ENCODE results near the gene MAMSTR.
"Not testable (repeated sequence)": the region's sequence is repeated elsewhere in the genome, so short reads cannot be mapped to it uniquely, and the experiment has no call there.

MAMSTR gene

GRCh38 chr19:48719263-48720171 is at the start of gene MAMSTR:
Gene MAMSTR (minus strand): TSS chr19:48719725. CDS start chr19:48719031, 694 bp downstream.
- DNase-seq, result no peak

DNA sequence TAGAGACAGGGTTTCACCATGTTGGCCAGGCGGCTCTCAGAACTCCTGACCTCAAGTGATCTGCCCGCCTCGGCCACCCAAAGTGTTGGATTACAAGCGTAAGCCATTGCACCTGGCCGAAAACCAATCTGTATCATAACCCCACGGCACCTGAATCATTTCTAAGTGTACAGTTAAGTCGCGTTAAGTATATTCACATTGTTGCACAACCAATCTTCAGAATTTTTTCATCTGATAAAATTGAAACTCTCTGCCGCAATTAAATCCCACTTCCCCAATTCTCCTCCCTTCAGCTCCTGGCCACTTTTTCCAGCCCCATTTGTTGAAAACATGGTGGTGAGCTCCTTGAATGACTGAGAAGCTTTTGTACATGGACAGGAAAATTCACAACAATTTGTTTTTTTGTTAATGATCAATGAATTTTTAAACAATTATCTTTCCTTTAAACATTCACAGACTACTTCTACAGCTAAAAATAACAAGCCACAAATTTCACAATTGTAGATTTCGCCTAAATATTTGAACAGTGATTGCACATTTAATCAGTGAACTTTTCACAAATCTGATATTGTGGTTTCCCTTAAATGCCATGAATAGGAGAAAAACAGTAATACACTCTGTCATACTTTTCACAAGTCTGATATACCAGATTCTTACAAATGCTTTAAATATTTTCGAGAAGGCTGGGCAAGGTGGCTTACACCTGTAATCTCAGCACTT is 49.6 kb upstream of the MAMSTR start:
- DNase-seq, result no peak

DNA sequence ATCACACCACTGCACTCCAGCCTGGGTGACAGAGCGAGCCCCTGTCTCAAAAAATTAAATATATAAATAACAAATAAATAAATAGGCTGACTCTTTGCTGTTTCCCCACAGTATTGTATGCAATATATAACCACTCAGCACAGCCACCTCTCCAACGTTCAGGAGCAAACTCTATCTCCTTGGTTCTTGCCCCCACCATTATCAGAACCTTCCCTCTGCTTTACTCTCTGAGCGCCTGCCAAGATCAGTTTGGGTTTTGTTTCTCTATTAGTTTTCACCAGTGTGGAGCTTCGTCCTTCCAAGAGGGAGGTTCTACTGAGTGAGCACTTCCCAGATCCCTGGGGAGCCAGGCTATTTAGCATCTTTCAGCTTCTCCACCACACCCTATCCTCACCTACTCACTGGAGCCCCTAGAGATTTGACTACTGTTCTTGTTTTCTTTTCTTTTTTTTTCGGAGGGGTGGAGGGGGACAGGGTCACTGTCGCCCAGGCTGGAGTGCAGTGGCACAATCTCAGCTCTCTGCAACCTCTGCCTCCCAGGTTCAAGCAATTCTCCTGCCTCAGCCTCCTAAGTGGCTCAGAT is 48.7 kb upstream of the MAMSTR start:
- not testable (repeated sequence) for DNase-seq

- not testable (repeated sequence) for DNase-seq
These were observed 46.3 kb upstream of the MAMSTR start for GRCh38 chr19:48765816-48766215.

- DNase-seq, result no peak
These were observed 41.1 kb upstream of the MAMSTR start for GRCh38 chr19:48760504-48761205.

- no peak for DNase-seq
These were observed 38.2 kb upstream of the MAMSTR start for GRCh38 chr19:48757741-48758144.

DNA sequence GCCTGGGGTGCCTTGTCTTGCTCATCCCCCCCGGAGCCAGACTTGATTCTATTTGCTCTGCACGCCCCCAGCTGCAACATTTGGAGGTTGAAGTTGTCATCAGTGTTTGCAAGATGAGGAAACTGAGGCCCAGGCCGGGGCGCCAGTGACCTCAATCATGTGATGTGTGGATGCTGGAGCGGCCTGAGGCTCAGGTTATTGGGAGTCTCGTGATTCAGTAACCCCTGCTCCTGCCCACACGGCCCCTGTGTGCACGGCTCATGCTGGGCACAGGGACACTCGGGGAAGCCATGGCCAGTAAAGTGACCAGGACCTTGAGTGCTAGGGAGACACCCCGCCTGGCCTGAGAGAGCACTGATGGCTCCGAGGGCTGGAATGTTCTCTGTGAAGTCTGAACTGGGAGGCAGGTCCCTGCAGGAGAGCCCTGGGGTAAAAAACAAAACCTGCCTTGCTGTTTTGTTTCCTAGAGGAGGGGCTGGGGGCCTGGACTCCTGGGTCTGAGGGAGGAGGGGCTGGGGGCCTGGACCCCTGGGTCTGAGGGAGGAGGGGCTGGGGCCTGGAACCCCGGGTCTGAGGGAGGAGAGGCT is 37.7 kb upstream of the MAMSTR start:
- no peak for DNase-seq

DNA sequence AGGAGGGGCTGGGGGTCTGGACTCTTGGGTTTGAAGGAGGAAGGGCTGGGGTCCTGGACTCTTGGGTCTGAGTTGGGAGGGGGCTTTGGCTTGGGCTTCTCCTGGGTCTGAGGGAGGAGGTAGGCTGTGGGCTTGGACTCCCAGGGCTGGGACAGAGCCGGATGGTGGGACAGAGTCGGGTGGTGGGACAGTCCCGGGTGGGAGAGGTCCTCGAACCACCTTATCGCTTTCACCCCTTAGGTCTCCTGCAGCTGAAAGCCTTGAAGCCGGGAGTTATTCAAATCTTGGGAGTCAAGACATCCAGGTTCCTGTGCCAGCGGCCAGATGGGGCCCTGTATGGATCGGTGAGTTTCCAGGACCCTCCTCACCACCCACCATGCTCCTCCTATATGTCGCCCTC is 37.2 kb upstream of the MAMSTR start:
- no peak for DNase-seq

DNA sequence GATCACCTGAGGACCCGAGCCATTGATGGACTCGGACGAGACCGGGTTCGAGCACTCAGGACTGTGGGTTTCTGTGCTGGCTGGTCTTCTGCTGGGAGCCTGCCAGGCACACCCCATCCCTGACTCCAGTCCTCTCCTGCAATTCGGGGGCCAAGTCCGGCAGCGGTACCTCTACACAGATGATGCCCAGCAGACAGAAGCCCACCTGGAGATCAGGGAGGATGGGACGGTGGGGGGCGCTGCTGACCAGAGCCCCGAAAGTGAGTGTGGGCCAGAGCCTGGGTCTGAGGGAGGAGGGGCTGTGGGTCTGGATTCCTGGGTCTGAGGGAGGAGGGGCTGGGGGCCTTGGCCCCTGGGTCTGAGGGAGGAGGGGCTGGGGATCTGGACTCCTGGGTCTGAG is 36.7 kb upstream of the MAMSTR start:
- DNase-seq, result no peak

DNA sequence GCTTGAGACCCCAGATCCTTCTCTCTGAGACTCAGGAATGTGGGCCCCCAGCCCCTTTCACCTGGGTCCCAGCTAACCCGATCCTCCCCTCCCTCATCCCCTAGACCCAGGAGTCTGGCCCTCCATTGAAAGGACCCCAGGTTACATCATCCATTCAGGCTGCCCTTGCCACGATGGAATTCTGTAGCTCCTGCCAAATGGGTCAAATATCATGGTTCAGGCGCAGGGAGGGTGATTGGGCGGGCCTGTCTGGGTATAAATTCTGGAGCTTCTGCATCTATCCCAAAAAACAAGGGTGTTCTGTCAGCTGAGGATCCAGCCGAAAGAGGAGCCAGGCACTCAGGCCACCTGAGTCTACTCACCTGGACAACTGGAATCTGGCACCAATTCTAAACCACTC is 36.3 kb upstream of the MAMSTR start:
- DNase-seq, result no peak

DNA sequence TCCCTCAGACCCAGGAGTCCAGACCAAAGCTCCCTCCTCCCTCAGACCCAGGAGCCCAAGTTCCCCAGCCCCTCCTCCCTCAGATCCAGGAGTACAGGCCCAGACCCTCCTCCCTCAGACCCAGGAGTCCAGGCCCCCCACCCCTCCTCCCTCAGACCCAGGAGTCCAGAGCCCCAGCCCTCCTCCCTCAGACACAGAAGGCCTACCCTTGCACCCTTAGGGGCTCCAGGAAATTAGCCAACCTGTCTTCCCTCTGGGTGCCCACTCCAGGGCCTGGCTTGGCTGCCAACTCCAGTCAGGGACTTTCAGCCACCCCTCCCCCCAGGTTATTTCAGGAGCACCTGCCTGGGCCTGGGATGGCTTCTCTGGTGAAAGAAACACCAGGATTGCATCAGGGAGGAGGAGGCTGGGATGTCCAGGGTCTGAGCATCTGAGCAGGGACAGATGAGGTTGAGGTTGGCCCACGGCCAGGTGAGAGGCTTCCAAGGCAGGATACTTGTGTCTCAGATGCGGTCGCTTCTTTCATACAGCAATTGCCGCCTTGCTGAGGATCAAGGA is 35.6 kb upstream of the MAMSTR start, which contains the start of gene FGF21:
Gene FGF21, plus strand, starts transcription at position 441 of the 558 bp plus-strand sequence. CDS start 713 bp downstream, outside the sequence.
- no peak for DNase-seq

DNA sequence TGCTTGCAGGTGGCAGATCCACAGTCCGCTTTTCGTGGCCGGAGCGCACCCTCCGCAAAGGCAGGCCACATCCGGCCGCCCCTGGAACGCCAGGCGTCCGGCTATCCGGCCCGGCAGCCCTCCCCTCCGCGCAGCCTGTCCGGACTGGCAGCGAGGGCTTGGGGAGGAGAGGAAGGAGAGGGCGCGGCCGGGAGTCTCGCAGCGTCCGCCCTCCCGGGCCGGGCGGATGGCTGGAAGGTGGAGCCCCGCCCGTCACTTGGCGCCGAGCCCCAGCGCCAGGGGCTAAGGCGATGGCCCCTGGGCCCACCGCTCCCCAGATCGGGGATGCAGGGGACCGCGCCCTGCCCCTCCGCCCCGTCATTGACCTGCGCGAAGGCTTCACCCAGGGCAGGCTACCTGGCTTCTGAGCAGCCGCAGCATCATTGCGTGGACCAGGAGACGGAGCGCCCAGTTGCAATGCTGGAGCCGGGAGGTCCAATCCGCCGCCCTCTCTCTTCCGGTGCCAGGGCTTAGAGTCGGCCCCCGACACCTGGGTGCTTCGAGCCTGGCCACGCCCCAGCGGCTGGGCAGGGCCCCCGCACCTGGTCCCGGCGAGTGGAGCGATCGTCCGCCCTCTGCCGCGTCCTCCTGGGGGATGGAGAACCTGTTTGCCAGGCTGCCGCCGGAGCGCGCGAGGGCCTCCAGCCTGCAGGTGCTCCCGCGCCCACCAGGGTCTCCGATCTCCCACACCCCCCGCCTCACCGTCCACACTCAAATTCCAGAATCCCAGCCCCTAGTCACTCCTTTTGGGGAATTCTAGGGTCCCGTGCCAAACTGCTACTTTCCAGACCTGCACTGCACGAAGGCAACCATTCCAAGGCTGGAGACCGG is 33.2 kb upstream of the MAMSTR start, which contains the start of gene FUT1:
Gene FUT1, minus strand, starts transcription at position 146 of the 870 bp plus-strand sequence. CDS start 1,360 bp downstream, outside the sequence.
- peak; percentile 21 to 36 for DNase-seq

DNA sequence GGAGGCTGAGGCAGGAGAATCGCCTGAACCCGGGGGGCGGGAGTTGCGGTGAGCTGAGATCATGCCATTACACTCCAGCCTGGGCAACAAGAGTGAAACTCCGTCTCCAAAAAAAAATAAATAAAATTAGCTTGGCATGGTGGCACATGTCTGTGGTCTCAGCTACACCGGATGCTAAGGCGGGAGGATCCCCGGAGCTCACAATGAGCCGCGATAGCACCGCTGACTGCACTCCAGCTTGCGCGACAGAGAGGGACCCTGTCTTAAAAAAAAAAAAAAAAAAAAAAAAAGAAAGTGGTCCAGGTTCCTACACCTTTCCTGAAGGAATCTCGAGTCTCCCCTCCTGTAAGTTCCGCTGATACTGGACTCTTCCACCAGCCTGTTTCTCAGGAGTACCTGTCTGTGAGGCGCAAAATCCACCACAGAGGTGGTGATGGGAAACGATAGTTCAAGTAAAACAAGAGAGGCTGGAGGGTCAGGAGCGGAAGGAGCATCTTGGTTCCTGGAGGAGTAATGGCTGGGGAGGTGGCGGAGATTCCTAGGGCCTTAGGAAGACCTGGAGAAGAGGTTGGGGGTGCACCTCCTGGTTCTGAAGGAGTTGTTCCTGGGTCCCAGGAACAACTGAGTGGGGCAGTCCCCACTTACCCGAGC is 32.4 kb upstream of the MAMSTR start:
- no peak for DNase-seq

DNA sequence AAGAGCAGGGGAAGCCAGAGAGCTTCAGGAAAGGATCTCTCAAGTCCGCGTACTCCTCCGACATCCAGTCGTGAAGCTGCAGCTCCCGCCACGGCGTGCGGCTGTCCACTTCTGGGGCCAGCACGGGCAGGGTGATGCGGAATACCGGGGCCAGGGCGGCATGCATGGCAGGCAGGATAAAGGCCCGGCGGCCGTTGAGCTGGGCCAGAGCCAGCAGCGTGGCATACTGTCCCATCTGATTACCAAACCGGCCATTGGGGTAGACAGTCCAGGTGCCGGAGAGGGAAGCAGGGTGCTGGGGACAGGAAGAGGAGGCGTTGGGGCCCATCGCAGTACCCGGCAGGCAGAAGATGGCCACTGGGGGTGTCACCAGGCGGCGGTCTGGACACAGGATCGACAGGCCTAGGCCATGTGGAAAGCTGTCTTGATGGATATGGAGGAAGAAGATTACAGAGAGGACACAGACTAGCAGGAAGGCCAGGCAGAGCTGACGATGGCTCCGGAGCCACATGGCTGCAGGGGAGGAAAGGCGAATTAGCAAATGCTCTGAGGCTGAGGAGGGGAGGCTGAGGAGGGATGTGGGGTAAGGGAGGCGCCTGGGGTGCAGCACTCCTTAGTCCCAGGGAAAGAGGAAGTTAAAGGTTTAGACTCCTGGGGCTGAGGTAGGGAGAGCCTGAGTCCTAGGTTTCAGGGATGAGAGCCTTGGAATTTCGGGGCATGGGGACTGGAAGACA is 31.4 kb upstream of the MAMSTR start:
- DNase-seq, result no peak

DNA sequence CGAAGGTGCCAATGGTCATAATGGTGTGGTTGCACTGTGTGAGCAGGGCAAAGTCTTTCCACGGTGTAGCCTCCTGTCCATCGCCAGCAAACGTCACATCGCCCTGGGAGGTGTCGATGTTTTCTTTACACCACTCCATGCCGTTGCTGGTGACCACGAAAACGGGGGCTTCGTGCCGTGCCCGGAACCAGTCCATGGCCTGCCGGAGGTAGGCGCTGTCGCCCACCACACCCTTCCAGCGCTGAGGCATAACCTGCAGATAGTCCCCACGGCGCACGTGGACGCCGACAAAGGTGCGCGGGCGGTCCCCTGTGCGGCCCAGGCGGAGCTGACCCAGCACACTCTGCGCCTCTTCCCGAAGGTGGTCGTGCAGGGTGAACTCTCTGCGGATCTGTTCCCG is 30.8 kb upstream of the MAMSTR start:
- no peak for DNase-seq

DNA sequence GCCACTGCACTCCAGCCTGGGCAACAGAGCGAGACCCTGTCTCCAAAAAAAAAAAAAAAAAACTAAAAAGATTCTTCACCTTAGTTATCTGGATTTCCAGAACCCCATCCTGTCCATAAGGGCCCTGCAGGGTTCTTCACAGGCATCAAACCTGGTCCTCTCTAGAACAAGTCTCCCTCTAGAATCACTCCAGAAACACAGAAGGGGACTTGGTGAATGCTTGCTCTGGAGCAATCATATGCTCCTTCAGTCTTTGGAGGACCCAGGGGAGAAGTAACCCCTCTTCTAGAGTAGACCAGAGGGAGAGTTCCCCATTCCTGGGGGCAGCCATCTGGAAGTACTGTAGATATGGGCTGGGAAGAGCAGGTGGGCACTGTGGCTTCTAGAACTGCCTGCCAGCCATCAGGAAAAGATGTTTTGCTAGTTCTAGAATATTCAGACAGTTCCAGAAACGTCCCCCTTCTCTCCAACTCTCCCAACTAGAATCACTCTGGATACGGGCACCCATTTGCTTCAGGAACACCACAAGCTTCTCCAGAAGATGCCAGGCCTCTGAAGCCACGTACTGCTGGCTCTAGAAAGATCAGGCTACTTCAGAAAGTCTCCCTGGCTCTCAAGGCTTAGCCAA is 30.2 kb upstream of the MAMSTR start:
- DNase-seq, result no peak

GRCh38 chr19:48746738-48747575 is 27.4 kb upstream of the MAMSTR start, which contains the start of gene IZUMO1:
Gene IZUMO1 (minus strand): TSS chr19:48746909. CDS start chr19:48745859, 1,050 bp downstream.
- peak; percentile 61 for DNase-seq

- DNase-seq, result no peak
These were observed 26.6 kb upstream of the MAMSTR start for GRCh38 chr19:48746110-48746509.

Data from CD4-positive, alpha-beta T cell treated with Interleukin-1 beta for 1 hour (primary cell).